Smooth muscle cell of bladder (primary cell): Measurements from ENCODE around the gene PGGHG. TPM values are rescaled to one million over a fixed set of nuclear protein-coding genes. Genes with fewer than 3 reads are reported as not detected.

ENCODE experiments used
- total RNA-seq: library from RNA; depleted of rRNA; stranded (reverse); fragments of >200 nt; gene quantifications from 2 replicates; pipeline ENCODE4 v1.2.3, GENCODE V29; 2014

Gene PGGHG
- total RNA-seq: 7.5 and 14.0 TPM in 2 replicates

GRCh38 chr11:288478-289397 lies at the start of gene PGGHG:
Gene PGGHG, plus strand, starts transcription at chr11:289126. Its CDS starts 691 bp downstream, at chr11:289817.

GRCh38 chr11:278001-278951 lies 10.7 kb upstream of the PGGHG start, which contains the start of gene NLRP6:
Gene NLRP6, plus strand, starts transcription at chr11:278407. Its CDS starts 163 bp downstream, at chr11:278570.

GRCh38 chr11:299081-299891 lies 10.4 kb downstream of the PGGHG start, which contains the start of gene IFITM5:
Gene IFITM5, minus strand, starts transcription at chr11:299526. Its CDS starts 36 bp downstream, at chr11:299490.

GRCh38 chr11:307766-308708 lies 19.1 kb downstream of the PGGHG start, which contains the start of gene IFITM2:
Gene IFITM2, plus strand, starts transcription at chr11:307816. Its CDS starts 377 bp downstream, at chr11:308193.

GRCh38 chr11:313787-314553 lies 25.0 kb downstream of the PGGHG start, which contains the start of gene IFITM1:
Gene IFITM1, plus strand, starts transcription at chr11:314040. Its CDS starts 131 bp downstream, at chr11:314171.

Other genes with a start within 250 kb of the PGGHG start
- not detected in 2 replicates for gene SCGB1C1, start 96.0 kb upstream of the PGGHG start, total RNA-seq
- gene BET1L, start 81.7 kb upstream of the PGGHG start, total RNA-seq: 15.8 and 19.8 TPM in 2 replicates
- 155 and 193 TPM in 2 replicates for gene RIC8A, start 81.4 kb upstream of the PGGHG start, total RNA-seq
- 5.8 and 10.2 TPM in 2 replicates for gene SIRT3, start 52.8 kb upstream of the PGGHG start, total RNA-seq
- gene PSMD13, start 52.1 kb upstream of the PGGHG start, total RNA-seq: 139 and 151 TPM in 2 replicates
- not detected in 2 replicates for gene NLRP6, start 10.7 kb upstream of the PGGHG start, total RNA-seq
- not detected in 2 replicates for gene IFITM5, start 10.4 kb downstream of the PGGHG start, total RNA-seq
- gene IFITM2, start 18.7 kb downstream of the PGGHG start, total RNA-seq: 57.8 and 90.5 TPM in 2 replicates
- gene IFITM1, start 24.9 kb downstream of the PGGHG start, total RNA-seq: 49.6 and 79.5 TPM in 2 replicates
- gene IFITM3, start 31.7 kb downstream of the PGGHG start, total RNA-seq: 75.0 and 101 TPM in 2 replicates
- gene B4GALNT4, start 80.4 kb downstream of the PGGHG start, total RNA-seq: 1.9 and 3.6 TPM in 2 replicates
- gene PKP3, start 105.1 kb downstream of the PGGHG start, total RNA-seq: 1.3 and 1.6 TPM in 2 replicates
- 13.1 and 13.8 TPM in 2 replicates for gene SIGIRR, start 125.9 kb downstream of the PGGHG start, total RNA-seq
- not detected in 2 replicates for gene ANO9, start 152.9 kb downstream of the PGGHG start, total RNA-seq
- gene PTDSS2, start 161.2 kb downstream of the PGGHG start, total RNA-seq: 30.9 and 42.6 TPM in 2 replicates
- gene RNH1, start 218.1 kb downstream of the PGGHG start, total RNA-seq: 296 and 361 TPM in 2 replicates
- gene HRAS, start 246.4 kb downstream of the PGGHG start, total RNA-seq: 66.3 and 70.2 TPM in 2 replicates
- gene LRRC56, start 248.4 kb downstream of the PGGHG start, total RNA-seq: 0.55 and 0.85 TPM in 2 replicates